GM23248 (cell line): ENCODE results near the gene TMC1.

Experiments used
- EZH2 ChIP-seq: fragments of 200-600 bp; sonication (generic); IDR thresholded peaks from 2 replicates; pipeline ENCODE4 v1.6.1; 2018; ENCODE audit warnings: antibody characterized with exemption, mild to moderate bottlenecking; ENCODE audit not compliant: insufficient read depth, poor library complexity, severe bottlenecking
- EZH2phosphoT487 ChIP-seq: fragments of 200-600 bp; sonication (generic); IDR thresholded peaks from 2 replicates; pipeline ENCODE4 v1.6.1; 2018; ENCODE audit warnings: antibody characterized with exemption, moderate library complexity, mild to moderate bottlenecking, low read depth; ENCODE audit not compliant: insufficient read depth

DNA sequence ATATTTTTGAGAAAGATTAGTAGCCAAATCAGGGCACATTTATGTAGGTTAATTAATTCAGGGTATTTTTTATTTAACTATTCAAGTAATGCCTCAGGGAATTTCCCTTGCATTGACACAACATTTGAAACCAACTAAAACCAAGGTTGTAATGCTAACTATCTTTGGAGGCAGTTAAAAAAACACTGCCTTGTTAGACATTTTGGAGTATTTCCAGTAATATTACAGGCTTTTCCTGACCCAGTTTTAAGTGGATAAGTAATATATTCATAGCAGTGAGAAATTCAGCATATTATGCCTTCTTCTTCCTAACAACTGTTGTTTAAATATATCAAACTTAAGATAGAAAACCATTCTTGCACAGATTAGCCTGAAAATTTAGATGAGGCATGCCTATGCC is 175.1 kb downstream of the TMC1 start:
- TF ChIP-seq EZH2 (no peak), EZH2phosphoT487 (no peak)
